NCI-H1417 (cell line): ENCODE results near the gene BTN2A1.
"Not testable (repeated sequence)": the region's sequence is repeated elsewhere in the genome, so short reads cannot be mapped to it uniquely, and the experiment has no call there.

Experiments
- DNase-seq, 3 experiments: peaks; one replicate each; lab custom pipeline; 2025; lab: John Stamatoyannopoulos, UW

Gene BTN2A1

DNA sequence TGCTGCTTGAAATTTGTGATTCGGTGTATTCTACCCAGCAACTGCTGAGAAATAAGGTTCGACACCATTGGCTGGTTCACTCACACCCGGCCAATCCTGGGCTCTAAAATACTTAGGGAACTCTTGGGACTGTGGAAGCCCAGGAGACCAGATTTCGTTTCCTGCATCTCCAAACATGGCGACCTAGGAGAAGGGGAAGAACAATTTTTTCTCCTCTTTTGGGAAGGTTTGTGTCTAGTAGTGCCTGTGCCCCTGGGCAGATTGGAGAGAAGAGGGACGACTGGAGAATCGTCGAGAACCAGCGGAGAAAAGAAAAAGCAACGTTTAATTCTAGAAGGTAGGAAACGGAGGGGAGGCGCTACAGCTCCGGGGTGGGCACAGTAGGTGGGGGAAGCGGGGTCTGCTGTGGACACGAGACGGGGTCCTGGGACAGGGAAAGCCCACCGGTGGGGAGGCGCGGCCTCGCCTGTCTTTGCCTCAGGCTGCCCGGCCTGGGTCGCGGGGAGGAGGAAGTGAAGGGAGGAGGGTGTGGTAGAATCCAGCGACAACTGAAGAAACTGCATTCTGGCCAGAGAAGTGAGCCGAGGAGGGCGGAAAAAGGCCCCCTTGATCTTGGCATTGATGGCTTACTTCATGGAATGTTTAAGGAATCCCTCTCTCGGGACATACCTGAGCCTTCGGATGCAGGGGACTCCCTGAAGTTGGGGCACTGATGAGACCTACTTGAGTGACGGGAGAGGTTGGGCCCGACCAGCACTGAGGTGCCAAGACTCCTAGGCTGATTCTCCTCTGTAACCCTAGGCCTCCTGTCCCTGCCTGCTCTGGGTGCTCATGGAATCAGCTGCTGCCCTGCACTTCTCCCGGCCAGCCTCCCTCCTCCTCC, at the start of gene BTN2A1:
TSS of gene BTN2A1 (plus strand) at position 150 of the 883 bp plus-strand sequence. CDS start at position 832, 682 bp downstream.
- DNase-seq = peak; percentile 78 to 92 (median 90)

DNA sequence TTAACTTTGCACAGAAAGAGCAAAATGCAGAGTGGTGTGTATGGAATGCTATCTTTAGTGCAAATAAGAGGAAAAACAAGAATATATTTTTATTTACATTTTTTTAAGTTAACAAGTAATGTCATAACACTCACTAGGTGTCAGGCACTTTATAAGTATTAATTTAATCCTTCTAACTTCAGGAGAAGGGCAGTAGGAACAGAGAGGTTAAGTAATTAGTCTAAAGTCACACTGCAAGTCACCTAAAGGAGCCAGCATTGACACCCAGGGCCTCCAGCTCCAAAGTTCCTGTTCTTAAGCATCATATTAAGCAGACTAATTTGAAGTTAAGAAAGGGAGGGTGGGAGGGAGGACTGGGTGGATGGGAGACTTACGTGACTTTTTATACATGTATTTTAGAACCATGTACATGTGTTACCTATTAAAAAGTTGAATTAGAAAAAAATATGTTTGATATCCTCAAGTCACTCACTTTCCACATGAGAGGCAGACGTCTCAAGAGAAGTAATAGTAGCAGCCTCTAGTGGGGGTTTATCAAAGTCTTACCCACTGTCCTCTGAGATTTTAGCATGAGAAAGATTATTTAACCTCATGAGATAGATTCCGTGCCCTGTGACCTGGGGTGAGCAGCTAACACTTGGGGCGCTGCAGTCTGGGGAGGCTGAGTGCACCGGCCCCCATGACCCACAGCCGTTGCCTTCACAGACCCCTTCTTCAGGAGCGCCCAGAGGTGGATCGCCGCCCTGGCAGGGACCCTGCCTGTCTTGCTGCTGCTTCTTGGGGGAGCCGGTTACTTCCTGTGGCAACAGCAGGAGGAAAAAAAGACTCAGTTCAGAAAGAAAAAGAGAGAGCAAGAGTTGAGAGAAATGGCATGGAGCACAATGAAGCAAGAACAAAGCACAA, 48.7 kb upstream of the BTN2A1 start:
- DNase-seq = no peak

DNA sequence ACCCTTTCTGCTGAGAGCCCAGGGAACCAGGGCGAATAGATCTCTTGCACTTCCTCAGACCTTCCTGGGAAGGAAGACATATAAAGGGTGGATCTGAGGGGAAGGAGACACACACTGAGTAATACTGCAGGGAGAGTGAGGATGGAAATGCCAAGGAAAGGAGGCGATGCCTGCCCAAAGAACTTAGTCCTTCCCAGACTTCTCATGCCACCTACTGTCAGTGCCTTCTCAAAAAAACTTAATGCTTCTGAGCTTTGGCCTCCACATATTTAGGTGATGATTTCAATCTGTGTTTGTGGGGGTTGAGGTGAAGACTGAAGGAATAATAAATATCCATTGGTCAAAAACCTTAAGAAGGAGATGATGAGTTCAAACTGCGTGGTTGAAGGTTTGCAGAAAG, 46.0 kb upstream of the BTN2A1 start:
- DNase-seq = no peak

DNA sequence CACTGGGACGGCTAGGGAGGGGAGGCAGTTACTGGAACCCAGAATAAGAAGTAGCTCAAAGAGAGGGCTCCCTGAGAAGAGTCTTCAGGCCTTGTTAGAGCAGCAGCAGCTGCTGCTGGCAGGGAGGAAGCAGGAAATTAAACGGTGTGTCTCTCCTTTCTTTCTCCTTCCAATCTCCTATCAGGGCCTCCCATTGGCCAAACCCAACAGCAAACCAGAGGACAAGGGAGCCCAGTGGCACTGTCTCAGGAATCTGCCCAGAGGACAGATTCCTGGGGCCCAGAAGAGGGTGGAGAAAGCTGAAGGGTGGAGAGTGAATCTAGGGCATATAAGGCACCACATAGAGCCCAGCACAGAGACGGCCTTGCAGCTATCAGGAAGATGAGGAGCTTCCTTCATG, 45.5 kb upstream of the BTN2A1 start:
- DNase-seq = no peak

DNA sequence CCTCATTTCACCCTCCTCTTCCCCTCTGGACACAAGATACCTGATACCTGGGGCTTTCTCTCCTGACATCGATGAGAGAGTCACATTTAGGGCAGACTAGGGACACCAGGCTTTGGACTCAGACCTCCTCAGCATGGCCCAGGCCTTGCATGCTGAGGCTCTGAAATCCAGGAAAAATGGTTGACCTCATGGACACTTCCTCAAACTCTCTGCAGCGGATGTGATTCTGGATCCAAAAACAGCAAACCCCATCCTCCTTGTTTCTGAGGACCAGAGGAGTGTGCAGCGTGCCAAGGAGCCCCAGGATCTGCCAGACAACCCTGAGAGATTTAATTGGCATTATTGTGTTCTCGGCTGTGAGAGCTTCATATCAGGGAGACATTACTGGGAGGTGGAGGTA, 44.8 kb upstream of the BTN2A1 start:
- no peak for DNase-seq

DNA sequence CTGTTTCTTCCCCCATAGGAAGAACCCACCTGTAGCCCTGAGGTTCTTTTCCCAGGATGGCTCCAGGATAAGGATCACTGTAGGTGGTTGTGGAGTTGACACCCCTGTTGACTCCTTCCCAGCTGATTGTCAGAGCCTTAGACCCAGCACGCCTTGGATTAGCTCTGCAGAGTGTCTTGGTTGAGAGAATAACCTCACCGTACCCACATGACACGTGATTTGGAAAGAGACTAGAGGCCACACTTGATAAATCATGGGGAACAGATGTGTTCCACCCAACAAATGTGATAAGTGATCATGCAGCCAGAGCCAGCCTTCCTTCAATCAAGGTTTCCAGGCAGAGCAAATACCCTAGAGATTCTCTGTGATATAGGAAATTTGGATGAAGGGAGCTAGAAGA, 43.5 kb upstream of the BTN2A1 start:
- DNase-seq = no peak

DNA sequence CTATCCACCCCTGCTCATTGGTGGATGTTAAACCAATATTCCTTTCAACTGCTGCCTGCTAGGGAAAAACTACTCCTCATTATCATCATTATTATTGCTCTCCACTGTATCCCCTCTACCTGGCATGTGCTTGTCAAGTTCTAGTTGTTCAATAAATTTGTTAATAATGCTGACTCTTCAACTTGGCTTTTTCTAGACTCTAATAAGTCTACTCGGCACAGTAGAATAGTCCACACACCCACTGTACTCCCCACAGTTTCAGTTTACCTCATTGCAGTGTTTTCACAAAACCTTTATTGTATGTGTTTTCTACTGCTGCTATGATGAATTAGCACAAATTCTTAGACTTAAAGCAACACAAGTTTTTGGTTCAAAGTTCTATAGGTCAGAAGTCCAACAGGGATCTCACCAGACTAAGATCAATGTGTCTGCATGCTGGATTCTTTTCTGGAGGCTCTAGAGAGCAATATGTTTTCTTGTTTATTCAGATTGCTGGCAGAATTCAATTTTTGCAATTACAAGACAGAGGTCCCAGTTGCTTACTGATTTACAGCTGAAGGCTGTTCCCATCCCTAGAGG, 42.6 kb upstream of the BTN2A1 start:
- no peak for DNase-seq

DNA sequence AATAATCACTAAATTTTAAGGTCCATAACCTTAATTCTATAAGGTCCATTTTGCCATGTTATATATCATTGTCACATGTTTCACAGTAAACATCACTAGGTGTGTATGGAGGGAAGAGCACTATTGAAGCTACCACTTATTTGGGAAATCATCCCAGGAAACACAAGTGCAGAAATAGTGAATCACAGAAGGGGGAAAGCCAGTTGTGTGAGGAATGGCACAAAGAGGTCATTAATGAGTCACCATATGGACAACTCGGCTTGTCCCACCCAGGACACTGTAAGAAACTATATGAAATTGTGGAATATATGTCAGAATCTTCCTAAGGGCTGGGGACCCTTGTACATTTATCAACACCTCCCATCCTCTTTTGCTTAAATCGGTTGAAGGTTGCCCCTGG, 42.0 kb upstream of the BTN2A1 start:
- no peak for DNase-seq

DNA sequence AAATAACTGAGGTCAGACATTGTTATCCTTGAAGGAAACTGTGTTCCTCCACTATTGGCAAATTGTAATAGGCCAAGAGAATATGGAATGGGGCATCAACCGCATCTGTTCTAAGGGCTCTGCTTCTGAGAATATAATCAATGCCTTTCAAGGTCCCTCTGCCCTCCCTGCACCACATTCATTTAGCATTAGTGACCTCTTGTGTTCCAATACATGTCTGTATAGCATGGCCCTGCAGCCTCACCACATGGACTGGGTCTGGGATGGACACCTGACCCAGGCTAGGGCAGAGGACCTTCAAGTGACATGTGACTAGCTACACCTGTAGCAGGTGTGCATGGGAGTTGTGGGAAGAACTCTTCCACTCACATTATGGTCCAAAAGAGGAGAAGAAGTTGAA, 41.5 kb upstream of the BTN2A1 start:
- no peak for DNase-seq

DNA sequence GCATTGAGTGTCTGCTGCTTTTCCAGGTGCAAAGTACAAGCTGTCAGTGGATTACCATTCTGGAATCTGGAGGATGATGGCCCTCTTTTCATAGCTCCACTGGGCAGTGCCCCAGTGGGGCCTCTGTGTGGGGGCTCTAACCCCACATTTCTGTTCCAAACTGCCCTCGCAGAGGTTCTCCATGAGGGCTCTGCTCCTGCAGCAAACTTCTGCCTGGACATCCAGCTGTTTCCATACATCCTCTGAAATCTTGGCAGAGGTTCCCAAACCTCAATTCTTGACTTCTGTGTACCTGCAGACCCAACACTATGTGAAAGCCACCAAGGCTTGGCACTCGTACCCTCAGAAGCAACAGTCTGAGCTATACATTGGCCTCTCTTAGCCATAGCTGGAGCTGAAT, 39.7 kb upstream of the BTN2A1 start:
- DNase-seq = not testable (repeated sequence)

DNA sequence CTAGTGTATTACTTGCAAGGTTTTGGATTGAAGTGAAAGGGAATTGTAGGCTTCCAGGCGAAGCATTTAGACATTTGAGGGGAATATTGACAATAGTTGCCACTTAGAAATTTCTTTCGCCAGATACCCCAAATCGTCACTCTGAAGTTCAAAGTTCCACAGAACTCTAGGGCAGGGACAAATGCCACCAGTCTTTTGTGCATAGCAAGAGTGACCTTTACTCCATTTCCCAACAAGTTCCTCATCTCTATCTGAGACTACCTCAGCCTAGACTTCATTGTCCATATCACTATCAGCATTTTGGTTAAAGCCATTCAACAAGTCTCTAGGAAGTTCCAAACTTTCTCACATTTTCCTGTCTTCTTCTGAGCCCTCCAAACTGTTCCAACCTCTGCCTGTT, 39.0 kb upstream of the BTN2A1 start:
- DNase-seq = not testable (repeated sequence)

DNA sequence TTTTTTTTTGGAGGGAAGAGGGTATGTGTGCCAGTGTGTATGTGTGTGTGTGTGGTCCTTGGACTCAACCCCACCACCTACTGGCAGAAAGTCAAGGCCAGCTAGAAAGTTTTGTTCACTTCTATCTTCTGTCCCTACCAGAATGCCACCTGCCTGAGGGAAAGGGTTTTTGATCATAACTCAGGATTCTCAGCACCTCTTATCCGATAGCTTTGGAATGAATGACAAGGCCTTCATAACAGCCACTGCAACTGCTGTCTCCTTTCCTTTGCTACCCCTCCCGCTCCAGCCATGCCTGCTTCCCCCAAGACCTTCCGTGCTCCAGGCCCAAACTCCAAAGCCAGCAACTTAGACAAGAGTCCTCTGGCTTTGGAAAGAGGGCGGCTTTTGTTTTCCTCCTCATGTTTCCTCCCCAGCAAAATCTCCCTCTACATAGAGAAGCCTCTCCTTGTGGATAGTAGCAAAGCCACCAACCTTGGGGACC, 37.0 kb upstream of the BTN2A1 start:
- DNase-seq = peak in 1 of 3 experiments; percentile 1

DNA sequence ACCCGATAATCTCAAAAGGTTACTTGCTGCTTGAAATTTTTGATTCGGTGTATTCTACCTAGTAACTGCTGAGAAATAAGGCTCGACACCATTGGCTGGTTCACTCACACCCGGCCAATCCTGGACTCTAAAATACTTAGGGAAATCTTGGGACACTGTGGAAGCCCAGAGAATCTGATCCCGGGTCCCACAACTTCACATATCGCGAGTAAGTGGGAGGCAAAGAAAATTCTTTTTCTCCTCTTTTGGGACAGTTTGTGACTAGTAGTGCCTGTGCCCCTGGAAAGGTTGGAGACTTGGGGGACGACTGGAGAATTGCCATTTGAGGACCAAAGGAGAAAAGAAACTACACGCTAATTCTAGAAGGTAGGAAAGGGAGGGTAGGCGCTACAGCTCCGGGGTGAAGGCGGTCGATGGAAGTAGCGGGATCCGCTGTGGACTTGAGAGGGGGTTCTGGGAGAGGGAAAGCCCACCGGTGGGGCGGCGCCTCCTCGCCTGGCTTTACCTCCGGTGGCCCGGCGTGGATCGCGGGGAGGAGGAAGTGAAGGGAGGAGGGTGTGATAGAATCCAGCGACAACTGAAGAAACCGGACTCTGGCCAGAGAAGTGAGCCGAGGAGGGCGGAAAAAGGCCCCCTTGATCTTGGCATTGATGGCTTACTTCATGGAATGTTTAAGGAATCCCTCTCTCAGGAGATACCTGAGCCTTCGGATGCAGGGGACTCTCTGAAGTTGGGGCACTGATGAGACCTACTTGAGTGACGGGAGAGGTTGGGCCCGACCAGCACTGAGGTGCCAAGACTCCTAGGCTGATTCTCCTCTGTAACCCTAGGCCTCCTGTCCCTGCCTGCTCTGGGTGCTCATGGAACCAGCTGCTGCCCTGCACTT, 36.3 kb upstream of the BTN2A1 start:
- peak; percentile 10 to 67 (median 62) for DNase-seq

DNA sequence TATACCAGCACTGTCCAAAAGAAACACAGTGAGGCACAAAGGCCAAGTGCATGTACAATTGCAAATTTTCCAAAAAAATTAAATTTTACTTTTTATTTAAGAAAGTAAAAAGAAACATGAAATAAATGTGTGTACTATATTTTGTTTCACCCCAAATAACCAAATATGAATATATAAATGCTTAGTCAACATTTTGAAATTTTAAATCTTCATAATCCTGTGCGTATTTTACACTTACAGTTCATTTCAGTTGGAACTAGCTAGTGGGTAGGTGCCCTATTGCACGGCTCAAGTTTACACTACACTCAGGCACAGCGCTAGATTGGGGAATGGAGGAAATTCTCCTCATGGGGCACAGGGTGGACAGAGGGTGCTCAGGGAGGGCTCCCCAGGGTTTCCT, 35.4 kb upstream of the BTN2A1 start:
- DNase-seq = no peak

DNA sequence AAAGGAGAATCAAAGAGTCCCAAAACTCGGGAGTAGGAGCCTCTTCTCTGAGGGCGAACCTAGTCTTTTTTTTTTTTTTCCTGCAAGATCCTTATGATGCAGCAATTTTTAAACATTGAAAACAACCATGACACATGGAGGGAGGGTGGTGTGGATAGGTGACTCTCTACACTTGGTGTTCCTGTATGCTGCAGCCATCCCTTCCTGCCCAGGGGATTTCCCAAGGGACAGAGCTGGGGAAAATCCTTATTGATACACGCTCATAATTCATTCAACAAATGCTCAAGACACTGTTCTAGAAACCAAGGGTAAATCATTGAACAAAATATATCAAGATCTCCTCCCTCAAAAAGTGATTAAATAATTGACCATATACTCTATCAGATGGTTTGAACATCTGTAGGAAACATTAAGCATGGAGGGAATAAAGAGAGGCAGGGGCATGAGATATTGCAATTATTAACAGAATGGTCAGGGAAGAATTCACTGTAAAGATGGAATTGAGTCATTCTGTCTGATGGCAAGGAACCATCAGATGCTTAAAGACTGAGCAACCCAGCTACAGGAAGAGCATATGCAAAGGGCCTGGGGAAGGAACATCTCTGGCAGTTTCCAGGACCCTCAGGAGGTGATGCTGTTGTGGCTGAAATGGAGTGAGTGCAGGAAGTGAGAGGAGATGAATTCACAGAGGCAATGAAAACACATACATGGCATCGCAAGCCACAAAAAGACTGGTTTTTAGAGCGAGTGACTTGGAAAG, 30.9 kb upstream of the BTN2A1 start:
- no peak for DNase-seq

DNA sequence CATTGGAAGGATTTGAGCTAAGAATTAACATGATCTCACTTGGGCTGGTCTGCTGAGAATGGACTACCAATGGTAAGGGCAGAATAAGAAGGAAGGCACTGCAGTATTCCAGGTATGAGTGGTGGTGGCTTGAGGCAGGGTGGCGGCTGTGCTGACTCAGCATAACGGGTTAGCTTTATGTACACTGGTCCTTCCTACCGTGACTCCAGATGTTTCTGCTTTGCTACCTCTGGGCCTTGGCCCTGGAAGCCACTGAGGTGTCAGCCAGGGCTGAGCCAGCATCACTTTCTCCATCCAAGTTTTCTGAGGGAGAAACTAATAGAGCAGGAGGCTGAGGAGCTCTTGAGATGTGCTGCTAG, 30.3 kb upstream of the BTN2A1 start:
- no peak for DNase-seq

DNA sequence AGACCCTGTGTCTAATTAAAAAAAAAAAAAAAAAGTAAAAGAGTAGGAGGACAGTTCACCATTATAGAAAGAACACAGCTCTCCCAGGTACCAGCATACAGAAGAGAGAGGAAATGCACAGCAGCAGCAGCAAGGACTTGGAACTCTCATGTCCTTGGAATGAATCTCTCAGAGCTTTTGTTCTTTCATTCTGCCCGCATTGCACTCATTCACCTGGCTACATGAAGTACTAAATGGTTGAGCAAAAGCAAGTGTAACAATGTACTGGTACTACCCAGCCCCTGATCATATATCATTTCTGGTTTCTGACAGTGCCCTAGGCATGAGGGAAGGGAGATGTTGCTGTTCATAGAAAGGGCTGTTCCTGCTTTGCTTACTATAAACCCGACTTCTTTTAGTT, 29.5 kb upstream of the BTN2A1 start:
- no peak for DNase-seq

DNA sequence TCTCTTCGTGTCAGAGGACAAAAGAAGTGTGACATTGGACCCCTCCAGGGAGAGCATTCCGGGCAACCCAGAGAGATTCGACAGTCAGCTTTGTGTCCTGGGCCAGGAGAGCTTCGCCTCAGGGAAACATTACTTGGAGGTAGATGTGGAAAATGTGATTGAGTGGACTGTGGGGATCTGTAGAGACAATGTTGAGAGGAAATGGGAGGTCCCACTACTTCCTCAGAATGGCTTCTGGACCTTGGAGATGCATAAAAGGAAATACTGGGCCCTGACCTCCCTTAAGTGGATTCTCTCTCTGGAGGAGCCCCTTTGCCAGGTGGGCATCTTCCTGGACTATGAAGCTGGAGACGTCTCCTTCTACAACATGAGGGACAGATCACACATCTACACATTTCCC, 27.0 kb upstream of the BTN2A1 start:
- DNase-seq = no peak

DNA sequence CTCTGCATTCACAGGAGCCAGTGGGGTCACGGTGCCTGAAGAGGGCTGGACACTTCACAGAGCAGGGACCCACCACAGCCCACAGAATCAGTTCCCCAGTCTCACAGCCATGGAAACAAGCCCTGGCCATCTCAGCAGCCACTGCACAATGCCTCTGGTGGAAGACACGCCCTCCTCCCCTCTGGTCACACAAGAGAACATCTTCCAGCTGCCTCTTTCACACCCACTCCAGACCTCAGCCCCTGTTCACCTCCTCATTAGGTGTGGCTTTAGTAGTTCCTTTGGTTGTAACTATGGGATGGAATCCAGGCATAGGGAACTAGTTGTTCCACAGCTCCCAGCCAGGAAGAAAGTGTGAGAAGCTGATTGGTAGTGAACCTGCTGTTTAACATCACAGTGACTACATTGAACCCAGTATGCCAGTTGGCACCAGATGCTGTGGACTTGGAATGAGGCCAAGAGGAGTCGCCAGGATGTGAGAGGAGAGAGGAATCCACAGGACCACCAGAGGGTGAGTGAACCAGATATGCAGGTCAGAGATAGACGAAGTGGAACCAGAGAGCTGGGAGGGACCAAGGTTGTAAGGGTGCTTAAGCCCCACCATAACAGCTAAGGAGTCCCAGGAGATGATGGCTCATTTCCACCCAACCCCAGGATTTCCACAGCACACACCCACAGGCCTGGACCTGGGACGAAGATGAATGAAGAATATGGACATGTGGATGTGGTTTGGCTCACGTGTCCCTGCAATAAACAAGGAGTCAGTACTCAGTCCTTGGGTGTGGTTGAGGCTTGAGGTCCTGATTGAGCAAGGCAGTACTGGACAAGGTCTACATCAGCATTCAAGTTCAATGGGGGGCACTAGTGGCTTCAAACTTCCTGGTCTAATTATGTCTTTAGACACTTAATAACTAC, 26.2 kb upstream of the BTN2A1 start:
- peak in 1 of 3 experiments; percentile 6 for DNase-seq
